ENCODE results near the gene ARHGEF17.

GRCh38 chr11:73277467-73277866 lies 30.6 kb upstream of the ARHGEF17 start:
- TF ChIP-seq EZH2phosphoT487 (IDR thresholded peaks at IDR 0.05; ENCODE audit: insufficient read depth, low read depth) = no peak
- no peak for TF ChIP-seq EZH2 (IDR thresholded peaks at IDR 0.05; ENCODE audit: insufficient read depth, poor library complexity, severe bottlenecking)

Measured in GM23248 (cell line).